HepG2 (cell line): ENCODE results near the gene HELB. TPM values are rescaled to one million over a fixed set of nuclear protein-coding genes. Genes with fewer than 3 reads are reported as not detected.

Experiments
- ATAC-seq: fragments of 200-7000 bp; cut with Tn5 transposase; 3 replicates; pipeline ENCODE4 v1.9.1; 2020; ENCODE audit warnings: mild to moderate bottlenecking, moderate library complexity
- BruUV-seq: library from RNA; stranded (reverse); fragments of 400-500 nt; replicated peaks from 2 replicates; lab custom pipeline; 2021; lab: Mats Ljungman, UMichigan
- CTCF ChIA-PET: fragments of 300-600 bp; formaldehyde crosslinking; extraction: SDS; loops from one replicate; lab custom pipeline; 2021; ENCODE audit warnings: low total read pairs, inconsistent platforms, low intra/inter-chr PET ratio; lab: Yijun Ruan, JAX
- POLR2A ChIA-PET: fragments of 350-600 bp; sonication (Branson Sonifier 250); formaldehyde crosslinking; loops from one replicate; lab custom pipeline; 2020; ENCODE audit warnings: antibody characterized with exemption, inconsistent platforms; lab: Yijun Ruan, JAX
- DNase-seq: peaks from one replicate; pipeline ENCODE4 v3.0.0-alpha.2; 2015; ENCODE audit warnings: low spot score
- FAIRE-seq: peaks from 3 replicates; lab custom pipeline; 2011; peaks lifted over from hg19 to GRCh38; lab: Jason Lieb, UNC
- H2AFZ ChIP-seq: one replicate; pipeline ENCODE4 v1.6.1; 2011; ENCODE audit warnings: low read length, inconsistent platforms
- H3K27ac ChIP-seq: fragments of 300-600 bp; 3 replicates; pipeline ENCODE4 v1.8.0; 2011; ENCODE audit warnings: mixed run types, mild to moderate bottlenecking, mixed read lengths, low read length, inconsistent platforms; ENCODE audit not compliant: insufficient read depth; ENCODE audit errors: extremely low read length
- H3K27me3 ChIP-seq, 2 experiments: fragments of 200-600 bp in 1 of 2; 2 replicates in 1 of 2; 3 replicates in 1 of 2; pipeline versions ENCODE4 v1.6.0 to v1.8.0; 2011; ENCODE audit warnings: low read length in 2 of 2, mild to moderate bottlenecking in 2 of 2, moderate library complexity in 2 of 2, inconsistent platforms in 1 of 2; ENCODE audit not compliant: insufficient read depth in 2 of 2, control insufficient read depth in 1 of 2
- H3K36me3 ChIP-seq, 2 experiments: fragments of 200-600 bp in 1 of 2; replicated peaks in 1 of 2; 2 replicates in 1 of 2; 3 replicates in 1 of 2; pipeline versions ENCODE4 v1.5.1 to v1.8.0; 2011; ENCODE audit warnings: low read length in 2 of 2, inconsistent platforms in 1 of 2; ENCODE audit not compliant: insufficient read depth in 2 of 2, control insufficient read depth in 1 of 2
- H3K4me1 ChIP-seq: 2 replicates; pipeline ENCODE4 v1.5.1; 2012; ENCODE audit warnings: low read length, inconsistent platforms; ENCODE audit not compliant: insufficient read depth
- H3K4me2 ChIP-seq: 2 replicates; pipeline ENCODE4 v1.6.0; 2011; ENCODE audit warnings: low read depth, low read length, inconsistent platforms
- H3K4me3 ChIP-seq, 3 experiments: fragments of 200-600 bp in 1 of 3; sonication (generic), shearing (Covaris generic) in 1 of 3; replicated peaks in 1 of 3; 2 replicates each; pipeline ENCODE4 v1.5.1; 2011 to 2016; ENCODE audit warnings: low read length in 3 of 3, inconsistent platforms in 2 of 3, low read depth in 2 of 3, mild to moderate bottlenecking in 2 of 3, control low read depth in 1 of 3, mixed read lengths in 1 of 3; ENCODE audit not compliant: insufficient read depth in 1 of 3
- H3K79me2 ChIP-seq: one replicate; pipeline ENCODE4 v1.6.1; 2011; ENCODE audit warnings: low read length, inconsistent platforms; ENCODE audit not compliant: insufficient read depth
- H3K9ac ChIP-seq: 2 replicates; pipeline ENCODE4 v1.6.0; 2011; ENCODE audit warnings: mild to moderate bottlenecking, low read depth, low read length, inconsistent platforms; ENCODE audit not compliant: insufficient read depth
- H3K9me3 ChIP-seq: 2 replicates; pipeline ENCODE4 v1.5.1; 2012; ENCODE audit warnings: mild to moderate bottlenecking, low read length
- H4K20me1 ChIP-seq: 2 replicates; pipeline ENCODE4 v1.6.0; 2011; ENCODE audit warnings: inconsistent platforms, mild to moderate bottlenecking, low read length, moderate library complexity; ENCODE audit not compliant: insufficient read depth
- ARHGAP35 ChIP-seq: sonication (generic); formaldehyde crosslinking; IDR thresholded peaks from 2 replicates; pipeline ENCODE4 v1.9.0; 2022; ENCODE audit warnings: mild to moderate bottlenecking, inconsistent platforms, moderate library complexity, missing genetic modification reagents, borderline replicate concordance
- ARNT ChIP-seq: fragments of 450-650 bp; IDR thresholded peaks from 2 replicates; pipeline ENCODE4 v1.6.1; 2017
- EED ChIP-seq: sonication (generic); formaldehyde crosslinking; IDR thresholded peaks from 2 replicates; pipeline ENCODE4 v1.5.0; 2020; ENCODE audit warnings: mild to moderate bottlenecking, missing genetic modification reagents
- EZH2 ChIP-seq: conservative IDR thresholded peaks from 2 replicates; pipeline ENCODE4 v1.6.1; 2012; ENCODE audit warnings: mild to moderate bottlenecking, low read depth, low read length, moderate library complexity
- NPAS2 ChIP-seq: sonication (generic); formaldehyde crosslinking; IDR thresholded peaks from 2 replicates; pipeline ENCODE4 v1.8.0; 2022; ENCODE audit warnings: mild to moderate bottlenecking, missing genetic modification reagents, borderline replicate concordance
- SP5 ChIP-seq: IDR thresholded peaks from 2 replicates; pipeline ENCODE4 v1.6.1; 2016; ENCODE audit warnings: low read depth, borderline replicate concordance
- THAP8 ChIP-seq: sonication (generic); formaldehyde crosslinking; IDR thresholded peaks from 2 replicates; pipeline ENCODE4 v1.5.1; 2020; ENCODE audit warnings: missing genetic modification reagents, mild to moderate bottlenecking, borderline replicate concordance
- ZHX2 ChIP-seq, 2 experiments: sonication (generic) in 1 of 2; formaldehyde crosslinking in 1 of 2; IDR thresholded peaks; 2 replicates each; pipeline versions ENCODE4 v1.6.1 to v1.9.0; 2014 to 2022; ENCODE audit warnings: antibody characterized with exemption in 1 of 2, borderline replicate concordance in 1 of 2, inconsistent platforms in 1 of 2, low read depth in 1 of 2, missing genetic modification reagents in 1 of 2
- ZNF30 ChIP-seq: sonication (generic); formaldehyde crosslinking; IDR thresholded peaks from 2 replicates; pipeline ENCODE4 v1.5.0; 2020; ENCODE audit warnings: mild to moderate bottlenecking, missing genetic modification reagents
- ZNF337 ChIP-seq: sonication (generic); formaldehyde crosslinking; IDR thresholded peaks from 2 replicates; pipeline ENCODE4 v1.5.1; 2020; ENCODE audit warnings: missing genetic modification reagents, low read depth, mild to moderate bottlenecking, borderline replicate concordance
- ZNF605 ChIP-seq: sonication (generic); formaldehyde crosslinking; IDR thresholded peaks from 2 replicates; pipeline ENCODE4 v1.8.0; 2022; ENCODE audit warnings: mild to moderate bottlenecking, missing genetic modification reagents
- WGBS: methylation state at CpG from one replicate; pipeline ENCODE4 v1.1.6; 2017; ENCODE audit warnings: low lambda C conversion rate; 5-methylcytosine and 5-hydroxymethylcytosine counted together
- in situ Hi-C: cut with HindIII; loops from 2 replicates; pipeline ENCODE4 v1.10.0; 2017; ENCODE audit warnings: low pct_unique_long_range_greater_than_20kb; ENCODE audit not compliant: extremely low pct_ligation_motif_present
- intact Hi-C: fragments of 100-400 bp; cut with micrococcal nuclease; formaldehyde crosslinking; loops from one replicate; pipeline ENCODE4 v1.10.0; 2022; ENCODE audit not compliant: unreplicated experiment
- polyA plus RNA-seq, 8 experiments: library from polyadenylated mRNA; depleted of rRNA in 3 of 8; stranded (reverse) in 7 of 8; unstranded in 1 of 8; fragments of >200 nt; fragmentation: Illumina TruSeq in 4 of 8; extraction: Trizol in 4 of 8; gene quantifications; 2 replicates each; pipeline versions ENCODE4 v1.2.1 to v1.2.3, GENCODE V29; 2011 to 2016; ENCODE audit warnings: low read depth in 4 of 8, missing spikeins in 1 of 8, mixed read lengths in 1 of 8; ENCODE audit not compliant: insufficient read depth in 1 of 8
- total RNA-seq, 5 experiments: library from RNA; depleted of rRNA; stranded (reverse); fragments of >200 nt; fragmentation: Illumina TruSeq; extraction: Trizol; gene quantifications; 2 replicates each; pipeline ENCODE4 v1.2.3, GENCODE V29; 2016; ENCODE audit warnings: low read depth in 1 of 5

The HELB gene
- total and polyA plus RNA-seq, 2 of the 13 experiments (the other 11 are each of a cell fraction or from before 2014, with no cell fraction given), result 1.7 to 3.7 TPM

GRCh38 chr12:66280561-66280960 is 21.7 kb upstream of the HELB start (continued):
- TF ChIP-seq ZHX2 (IDR thresholded peaks at IDR 0.05; ENCODE audit: low read depth) (no peak), ZHX2 (CRISPR knock-in tag; IDR thresholded peaks at IDR 0.05; ENCODE audit: borderline replicate concordance) (no peak), EZH2 (no peak)

- DNase-seq, result no peak
- no peak overlapping the region for H3K27ac ChIP-seq
- ATAC-seq, result no peak
- H3K4me3 ChIP-seq, result no peak overlapping the region
- no TSS peak for BruUV-seq
- no peaks in the 10 kb centered on the region for H3K9me3 ChIP-seq
- H3K79me2 ChIP-seq, result no peaks in the 10 kb centered on the region
- intact Hi-C loops (no loop called here), in situ Hi-C loops (no loop called here)
- H3K36me3 ChIP-seq, result no peaks in the 10 kb centered on the region
- no peaks in the 10 kb centered on the region for H4K20me1 ChIP-seq
- 1% methylated on average over 3 of the region's 3 CpGs for WGBS
- no peak for TF ChIP-seq SP5
- no peak for TF ChIP-seq ZNF605 (CRISPR knock-in tag)
- TF ChIP-seq EED, result no peak
- TF ChIP-seq THAP8, result no peak
- no peak for TF ChIP-seq NPAS2
- no peak for TF ChIP-seq ZNF337 (CRISPR knock-in tag)
- TF ChIP-seq ARNT, result no peak
- no peak for TF ChIP-seq ZNF30 (CRISPR knock-in tag)
- TF ChIP-seq ARHGAP35 (CRISPR knock-in tag), result no peak
- H2AFZ ChIP-seq, result no peak overlapping the region
- ChIA-PET CTCF (no interaction called here), POLR2A (no interaction called here)
- no peak overlapping the region for H3K4me2 ChIP-seq
- FAIRE-seq, result no peak
- H3K4me1 ChIP-seq, result no peaks in the 10 kb centered on the region
- no peaks in the 10 kb centered on the region for H3K27me3 ChIP-seq
- H3K9ac ChIP-seq, result no peak overlapping the region
Observed at GRCh38 chr12:66282244-66282643, 20.0 kb upstream of the HELB start.
